ENCODE results near the gene CHCHD3.

GRCh38 chr7:133052826-133053225 is 29.1 kb downstream of the CHCHD3 start:
- no peak for TF ChIP-seq CTCF (conservative IDR thresholded peaks at IDR 0.05)
- TF ChIP-seq EZH2 (IDR thresholded peaks at IDR 0.05; ENCODE audit: low read depth), result no peak

Measured in PC-9 (cell line).